ENCODE results near the gene ADGRV1.

ADGRV1 gene

DNA sequence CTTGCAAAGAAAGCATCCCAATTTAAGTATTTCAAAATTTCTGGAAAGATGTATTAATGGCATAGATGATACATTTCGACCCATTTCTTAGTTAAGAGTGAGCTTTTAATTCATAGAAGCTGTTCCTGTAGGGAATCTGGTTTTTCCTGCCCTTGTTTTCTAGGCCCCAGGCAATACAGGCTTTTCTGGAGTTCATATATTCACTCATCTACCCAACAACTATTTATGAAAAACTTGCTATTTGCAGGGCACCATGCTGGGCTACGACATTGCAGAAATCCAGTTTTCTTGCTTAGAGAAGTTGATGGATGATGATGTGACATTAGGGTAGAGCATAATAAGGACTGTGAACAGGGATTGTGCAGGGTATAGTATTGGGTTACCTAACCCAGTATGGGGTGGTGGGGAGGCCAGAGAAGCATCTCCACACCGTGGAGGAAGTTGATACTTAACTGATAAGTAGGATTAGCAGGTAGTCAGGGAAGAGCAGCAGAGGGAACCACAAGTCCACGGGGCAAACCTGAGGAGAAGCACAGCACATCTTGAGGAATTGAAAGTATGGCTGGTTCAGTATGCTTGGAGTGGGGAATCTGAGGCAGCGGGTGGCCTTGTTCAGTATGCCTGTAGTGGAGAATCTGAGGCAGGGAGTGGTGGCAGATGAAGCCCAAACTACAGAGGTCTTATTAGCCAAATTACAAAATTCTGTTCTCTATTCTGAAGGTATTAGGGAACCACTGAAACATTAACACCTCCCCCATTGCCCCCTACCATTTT, 577.1 kb downstream of the ADGRV1 start:
- no peak for TF ChIP-seq CTCF (IDR thresholded peaks at IDR 0.05; ENCODE audit: borderline replicate concordance, control extremely low read depth, extremely low read depth, insufficient read depth, missing control alignments)
- in situ Hi-C loops (cut with MboI; ENCODE audit: low sequenced_read_pairs, unreplicated experiment): no loop called here
- DNase-seq (ENCODE audit: low spot score): no peak

DNA sequence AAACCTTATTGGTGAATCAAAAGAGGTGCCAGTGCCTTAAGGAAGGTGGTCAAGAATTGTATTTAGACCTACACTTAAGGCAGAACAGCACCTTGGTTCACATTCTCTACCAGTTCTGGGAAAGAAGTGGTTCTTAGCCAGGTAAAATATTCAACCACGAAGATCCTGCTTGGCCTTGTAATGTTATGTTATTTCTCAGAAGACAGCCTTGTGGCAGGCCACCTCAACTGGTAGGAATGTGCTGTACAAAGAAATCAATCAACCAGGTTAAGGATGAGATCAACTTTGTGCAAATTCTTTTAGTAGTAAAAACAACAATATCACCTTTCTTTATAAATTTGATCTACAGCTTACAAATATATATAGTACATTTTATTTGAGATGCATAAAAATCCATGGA, 577.7 kb downstream of the ADGRV1 start:
- no peak for DNase-seq (ENCODE audit: low spot score)
- TF ChIP-seq CTCF (IDR thresholded peaks at IDR 0.05; ENCODE audit: borderline replicate concordance, control extremely low read depth, extremely low read depth, insufficient read depth, missing control alignments): no peak
- in situ Hi-C loops (cut with MboI; ENCODE audit: low sequenced_read_pairs, unreplicated experiment): no loop called here

GRCh38 chr5:91137647-91138046, 579.0 kb downstream of the ADGRV1 start:
- DNase-seq (ENCODE audit: low spot score): no peak
- in situ Hi-C loops (cut with MboI; ENCODE audit: low sequenced_read_pairs, unreplicated experiment): no loop called here
- no peak for TF ChIP-seq CTCF (IDR thresholded peaks at IDR 0.05; ENCODE audit: borderline replicate concordance, control extremely low read depth, extremely low read depth, insufficient read depth, missing control alignments)

- in situ Hi-C loops (cut with MboI; ENCODE audit: low sequenced_read_pairs, unreplicated experiment): no loop called here
- DNase-seq (ENCODE audit: low spot score): no peak
- no peak for TF ChIP-seq CTCF (IDR thresholded peaks at IDR 0.05; ENCODE audit: borderline replicate concordance, control extremely low read depth, extremely low read depth, insufficient read depth, missing control alignments)
These were observed 581.1 kb downstream of the ADGRV1 start for GRCh38 chr5:91139572-91140200.

- no peak for TF ChIP-seq CTCF (IDR thresholded peaks at IDR 0.05; ENCODE audit: borderline replicate concordance, control extremely low read depth, extremely low read depth, insufficient read depth, missing control alignments)
- no peak for DNase-seq (ENCODE audit: low spot score)
- in situ Hi-C loops (cut with MboI; ENCODE audit: low sequenced_read_pairs, unreplicated experiment): no loop called here
These were observed 582.1 kb downstream of the ADGRV1 start for GRCh38 chr5:91140657-91141056.

DNA sequence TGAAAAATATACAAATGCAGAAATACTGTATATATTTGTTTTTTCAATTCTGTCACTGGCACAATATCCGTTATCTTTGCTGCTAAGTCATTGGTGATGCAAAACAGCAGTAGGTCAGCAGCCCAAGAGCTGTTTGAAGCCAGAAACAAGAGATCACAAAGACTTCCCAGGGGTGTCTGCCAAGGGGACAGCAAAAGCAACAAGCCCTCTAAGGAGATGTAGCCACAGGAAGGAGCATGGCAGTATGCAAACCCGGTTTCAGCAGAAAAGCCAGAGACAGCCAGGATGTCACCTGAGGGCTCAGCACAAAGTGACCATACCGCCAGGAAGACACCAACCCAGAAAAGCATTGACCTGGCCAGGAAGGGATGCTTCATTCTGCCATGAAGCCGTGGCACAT, 583.0 kb downstream of the ADGRV1 start:
- in situ Hi-C loops (cut with MboI; ENCODE audit: low sequenced_read_pairs, unreplicated experiment): no loop called here
- no peak for TF ChIP-seq CTCF (IDR thresholded peaks at IDR 0.05; ENCODE audit: borderline replicate concordance, control extremely low read depth, extremely low read depth, insufficient read depth, missing control alignments)
- DNase-seq (ENCODE audit: low spot score): no peak

All from GM13976 (cell line).